Keratinocyte (primary cell): ENCODE data around the gene UBE2E3.

Experiments
- CTCF ChIP-seq, 3 experiments: IDR thresholded peaks in 1 of 3; conservative IDR thresholded peaks in 1 of 3; optimal IDR thresholded peaks in 1 of 3; 2 replicates in 2 of 3; 3 replicates in 1 of 3; pipeline versions ENCODE3 to v1.5.1; 2011; ENCODE audit warnings: low read length in 3 of 3, mild to moderate bottlenecking in 3 of 3, moderate library complexity in 2 of 3, control low read depth in 1 of 3, inconsistent platforms in 1 of 3; ENCODE audit not compliant: insufficient read depth in 2 of 3; ENCODE audit errors: extremely low read depth in 1 of 3
- EZH2 ChIP-seq: IDR thresholded peaks from one replicate; pipeline ENCODE4 v1.6.1; 2012; ENCODE audit warnings: inconsistent platforms, mild to moderate bottlenecking, low read length, moderate library complexity

- no peak for TF ChIP-seq EZH2
- no peak for TF ChIP-seq CTCF (optimal IDR thresholded peaks at IDR 0.05 in 1 of 3, IDR thresholded peaks at IDR 0.05 in 1 of 3, conservative IDR thresholded peaks at IDR 0.05 in 1 of 3; ENCODE audit: extremely low read depth in 1 of 3, insufficient read depth in 2 of 3, low read length in 3 of 3)
These were observed 74.4 kb downstream of the UBE2E3 start for GRCh38 chr2:181054843-181055242.
